ENCODE measurements around the gene APBA3.

GRCh38 chr19:3773814-3774515 is 12.5 kb upstream of the APBA3 start:
- TF ChIP-seq CTCF (IDR thresholded peaks at IDR 0.05) (no peak), POLR2A (IDR thresholded peaks at IDR 0.05) (no peak)

All from adrenal gland (tissue), 5 donors.